OCI-LY3 (cell line): ENCODE results near the gene ACSF3.

ENCODE experiments used
- EZH2phosphoT487 ChIP-seq: fragments of 200-600 bp; shearing (Covaris generic); IDR thresholded peaks from 2 replicates; pipeline ENCODE4 v1.6.1; 2018; ENCODE audit warnings: antibody characterized with exemption, mixed run types, low read depth
- TF ChIP-seq, protein P1 (sequence below): fragments of 200-600, 300-600 bp; sonication (generic); IDR thresholded peaks from 2 replicates; pipeline ENCODE4 v1.5.1; 2014; ENCODE audit warnings: antibody characterized with exemption, low read length, low read depth

DNA sequence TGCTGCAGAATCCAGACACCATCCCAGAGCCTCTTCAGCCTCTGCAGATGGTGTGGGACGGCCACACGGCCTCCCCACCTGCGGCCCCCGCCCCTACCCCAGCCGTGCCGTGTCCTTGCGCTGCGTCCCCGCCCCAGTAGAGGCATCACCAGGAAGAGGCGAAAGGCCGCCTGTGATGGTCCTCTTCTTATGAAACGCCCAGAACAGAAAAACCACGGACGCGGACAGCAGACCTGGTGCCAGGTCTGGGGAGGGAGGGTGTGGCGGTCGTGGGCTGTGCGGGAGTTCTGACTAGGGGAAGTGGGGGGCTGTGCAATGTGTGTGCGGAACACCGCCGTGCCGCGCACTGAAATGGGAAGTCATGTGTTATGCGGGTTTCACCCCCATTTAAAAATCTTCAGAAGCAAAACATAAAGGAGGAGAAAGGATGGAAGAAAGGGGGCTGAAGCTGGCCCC, 25.5 kb downstream of the ACSF3 start:
- TF ChIP-seq, protein P1, sequence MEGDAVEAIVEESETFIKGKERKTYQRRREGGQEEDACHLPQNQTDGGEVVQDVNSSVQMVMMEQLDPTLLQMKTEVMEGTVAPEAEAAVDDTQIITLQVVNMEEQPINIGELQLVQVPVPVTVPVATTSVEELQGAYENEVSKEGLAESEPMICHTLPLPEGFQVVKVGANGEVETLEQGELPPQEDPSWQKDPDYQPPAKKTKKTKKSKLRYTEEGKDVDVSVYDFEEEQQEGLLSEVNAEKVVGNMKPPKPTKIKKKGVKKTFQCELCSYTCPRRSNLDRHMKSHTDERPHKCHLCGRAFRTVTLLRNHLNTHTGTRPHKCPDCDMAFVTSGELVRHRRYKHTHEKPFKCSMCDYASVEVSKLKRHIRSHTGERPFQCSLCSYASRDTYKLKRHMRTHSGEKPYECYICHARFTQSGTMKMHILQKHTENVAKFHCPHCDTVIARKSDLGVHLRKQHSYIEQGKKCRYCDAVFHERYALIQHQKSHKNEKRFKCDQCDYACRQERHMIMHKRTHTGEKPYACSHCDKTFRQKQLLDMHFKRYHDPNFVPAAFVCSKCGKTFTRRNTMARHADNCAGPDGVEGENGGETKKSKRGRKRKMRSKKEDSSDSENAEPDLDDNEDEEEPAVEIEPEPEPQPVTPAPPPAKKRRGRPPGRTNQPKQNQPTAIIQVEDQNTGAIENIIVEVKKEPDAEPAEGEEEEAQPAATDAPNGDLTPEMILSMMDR: no peak
- no peak for TF ChIP-seq EZH2phosphoT487
